ENCODE measurements around the gene WDR1.

DNA sequence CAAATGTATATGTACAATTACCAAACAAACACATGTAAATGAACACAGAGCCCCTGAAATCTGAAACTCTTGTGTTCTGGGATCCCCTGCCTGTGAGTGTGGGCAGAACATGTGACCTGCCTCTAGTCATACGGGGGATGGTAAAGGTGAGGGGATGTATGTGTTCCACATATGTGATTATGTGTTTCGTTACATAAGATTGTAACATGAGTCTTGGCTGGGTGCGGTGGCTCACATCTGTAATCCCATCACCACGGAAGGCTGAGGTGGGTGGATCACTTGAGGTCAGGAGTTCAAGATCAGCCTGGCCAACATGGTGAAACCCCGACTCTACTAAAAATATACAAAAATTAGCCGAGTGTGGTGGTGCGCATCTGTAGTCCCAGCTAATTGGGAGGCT lies 58.2 kb downstream of the WDR1 start:
- TF ChIP-seq POLR2A (IDR thresholded peaks at IDR 0.05; ENCODE audit: low read depth, low read length) = no peak
- TF ChIP-seq, protein P1, sequence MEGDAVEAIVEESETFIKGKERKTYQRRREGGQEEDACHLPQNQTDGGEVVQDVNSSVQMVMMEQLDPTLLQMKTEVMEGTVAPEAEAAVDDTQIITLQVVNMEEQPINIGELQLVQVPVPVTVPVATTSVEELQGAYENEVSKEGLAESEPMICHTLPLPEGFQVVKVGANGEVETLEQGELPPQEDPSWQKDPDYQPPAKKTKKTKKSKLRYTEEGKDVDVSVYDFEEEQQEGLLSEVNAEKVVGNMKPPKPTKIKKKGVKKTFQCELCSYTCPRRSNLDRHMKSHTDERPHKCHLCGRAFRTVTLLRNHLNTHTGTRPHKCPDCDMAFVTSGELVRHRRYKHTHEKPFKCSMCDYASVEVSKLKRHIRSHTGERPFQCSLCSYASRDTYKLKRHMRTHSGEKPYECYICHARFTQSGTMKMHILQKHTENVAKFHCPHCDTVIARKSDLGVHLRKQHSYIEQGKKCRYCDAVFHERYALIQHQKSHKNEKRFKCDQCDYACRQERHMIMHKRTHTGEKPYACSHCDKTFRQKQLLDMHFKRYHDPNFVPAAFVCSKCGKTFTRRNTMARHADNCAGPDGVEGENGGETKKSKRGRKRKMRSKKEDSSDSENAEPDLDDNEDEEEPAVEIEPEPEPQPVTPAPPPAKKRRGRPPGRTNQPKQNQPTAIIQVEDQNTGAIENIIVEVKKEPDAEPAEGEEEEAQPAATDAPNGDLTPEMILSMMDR (IDR thresholded peaks at IDR 0.05; ENCODE audit: extremely low read depth in 1 of 2, insufficient read depth in 1 of 2, low read depth in 1 of 2, low read length in 2 of 2) = no peak
